ENCODE measurements around the gene NHLRC4. TPM values are rescaled to one million over a fixed set of nuclear protein-coding genes. Genes with fewer than 3 reads are reported as not detected.

Gene NHLRC4
- total and polyA plus RNA-seq, 9 of the 15 experiments (the other 6 are each of a cell fraction or from before 2014, with no cell fraction given): 0.24 to 3.7 (median 1.3) TPM; not detected in 2

DNA sequence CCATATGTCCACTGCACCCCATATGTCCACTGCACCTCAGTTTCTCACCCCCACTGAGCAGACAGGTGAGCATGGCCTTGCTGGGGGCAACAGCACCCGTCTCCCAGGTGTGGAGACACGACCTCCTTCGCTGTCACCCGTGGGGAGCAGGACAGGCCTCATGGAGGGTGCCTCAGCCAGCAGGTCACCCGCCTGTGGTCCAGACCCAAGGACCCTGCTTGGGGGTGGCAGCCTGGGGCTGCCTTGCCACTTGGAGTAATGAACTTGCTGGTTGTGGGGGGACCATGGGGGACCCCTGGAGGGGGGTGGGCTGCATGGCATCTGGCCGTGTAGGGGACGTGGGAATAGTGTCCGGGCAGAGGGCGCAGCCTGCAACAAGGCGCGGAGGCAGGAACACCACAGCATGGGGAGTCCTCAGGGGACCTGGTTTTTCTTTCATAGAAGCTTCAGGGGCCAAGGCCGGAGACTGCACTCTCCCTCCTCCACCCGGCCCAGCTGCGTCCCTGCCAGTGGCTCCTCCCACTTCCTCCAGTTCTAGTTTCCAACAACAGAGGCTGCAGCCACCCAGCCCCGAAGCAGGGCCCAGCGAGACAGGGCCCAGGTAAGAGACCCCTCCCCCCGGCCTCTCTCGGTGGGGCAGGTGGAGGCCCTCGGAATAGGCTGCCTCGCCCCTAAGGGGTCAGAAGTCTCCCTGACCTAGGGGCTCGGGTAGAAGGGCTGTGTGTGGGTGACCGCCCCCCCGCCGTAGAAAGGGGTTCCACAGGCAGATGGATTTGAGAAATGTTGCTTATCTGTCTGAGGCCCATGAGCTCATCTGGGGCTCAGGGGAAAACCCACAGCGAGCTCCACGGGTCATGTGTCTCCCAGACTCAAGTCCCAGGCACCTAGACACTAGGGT, at the start of gene NHLRC4 (continued):
- no peak for TF ChIP-seq SRSF9 (IDR thresholded peaks at IDR 0.05; ENCODE audit: borderline replicate concordance, low read depth, low read length)
- TF ChIP-seq MAFF (IDR thresholded peaks at IDR 0.05; ENCODE audit: low read length): no peak
- no peak for TF ChIP-seq ZNF695 (CRISPR knock-in tag; IDR thresholded peaks at IDR 0.05)
- no peak for TF ChIP-seq ZNF583 (CRISPR knock-in tag; IDR thresholded peaks at IDR 0.05)
- no peak for TF ChIP-seq MYBL2 (IDR thresholded peaks at IDR 0.05; ENCODE audit: low read depth)
- TF ChIP-seq MYBL2 (CRISPR knock-in tag; IDR thresholded peaks at IDR 0.05; ENCODE audit: borderline replicate concordance): no peak
- TF ChIP-seq ZNF263 (CRISPR knock-in tag; IDR thresholded peaks at IDR 0.05; ENCODE audit: borderline replicate concordance): peak; percentile 99
- no peak for TF ChIP-seq KLF1 (tag; IDR thresholded peaks at IDR 0.05)
- peak; percentile 14 for TF ChIP-seq MEIS2 (IDR thresholded peaks at IDR 0.05; ENCODE audit: partially characterized antibody)
- TF ChIP-seq, protein P1, sequence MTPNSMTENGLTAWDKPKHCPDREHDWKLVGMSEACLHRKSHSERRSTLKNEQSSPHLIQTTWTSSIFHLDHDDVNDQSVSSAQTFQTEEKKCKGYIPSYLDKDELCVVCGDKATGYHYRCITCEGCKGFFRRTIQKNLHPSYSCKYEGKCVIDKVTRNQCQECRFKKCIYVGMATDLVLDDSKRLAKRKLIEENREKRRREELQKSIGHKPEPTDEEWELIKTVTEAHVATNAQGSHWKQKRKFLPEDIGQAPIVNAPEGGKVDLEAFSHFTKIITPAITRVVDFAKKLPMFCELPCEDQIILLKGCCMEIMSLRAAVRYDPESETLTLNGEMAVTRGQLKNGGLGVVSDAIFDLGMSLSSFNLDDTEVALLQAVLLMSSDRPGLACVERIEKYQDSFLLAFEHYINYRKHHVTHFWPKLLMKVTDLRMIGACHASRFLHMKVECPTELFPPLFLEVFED (CRISPR knock-in tag; conservative IDR thresholded peaks at IDR 0.05): no peak
- TF ChIP-seq ILK (tag; IDR thresholded peaks at IDR 0.05; ENCODE audit: borderline replicate concordance, low read depth): no peak
- TF ChIP-seq ZBED1 (IDR thresholded peaks at IDR 0.05): no peak
- TF ChIP-seq BMI1 (IDR thresholded peaks at IDR 0.05; ENCODE audit: low read length): no peak
- TF ChIP-seq TCFL5 (CRISPR knock-in tag; conservative IDR thresholded peaks at IDR 0.05): no peak
- TF ChIP-seq RAD51 (IDR thresholded peaks at IDR 0.05; ENCODE audit: borderline replicate concordance, low read depth): peak; percentile 55
- TF ChIP-seq, protein P2, sequence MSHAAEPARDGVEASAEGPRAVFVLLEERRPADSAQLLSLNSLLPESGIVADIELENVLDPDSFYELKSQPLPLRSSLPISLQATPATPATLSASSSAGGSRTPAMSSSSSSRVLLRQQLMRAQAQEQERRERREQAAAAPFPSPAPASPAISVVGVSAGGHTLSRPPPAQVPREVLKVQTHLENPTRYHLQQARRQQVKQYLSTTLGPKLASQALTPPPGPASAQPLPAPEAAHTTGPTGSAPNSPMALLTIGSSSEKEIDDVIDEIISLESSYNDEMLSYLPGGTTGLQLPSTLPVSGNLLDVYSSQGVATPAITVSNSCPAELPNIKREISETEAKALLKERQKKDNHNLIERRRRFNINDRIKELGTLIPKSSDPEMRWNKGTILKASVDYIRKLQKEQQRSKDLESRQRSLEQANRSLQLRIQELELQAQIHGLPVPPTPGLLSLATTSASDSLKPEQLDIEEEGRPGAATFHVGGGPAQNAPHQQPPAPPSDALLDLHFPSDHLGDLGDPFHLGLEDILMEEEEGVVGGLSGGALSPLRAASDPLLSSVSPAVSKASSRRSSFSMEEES (CRISPR knock-in tag; IDR thresholded peaks at IDR 0.05): no peak
- no peak for TF ChIP-seq PCBP2 (IDR thresholded peaks at IDR 0.05; ENCODE audit: low read depth, low read length, poor library complexity, severe bottlenecking)
- TF ChIP-seq TBP (optimal IDR thresholded peaks at IDR 0.05; ENCODE audit: low read depth, low read length): peak; percentile 44
- no peak for TF ChIP-seq ZNF444 (CRISPR knock-in tag; IDR thresholded peaks at IDR 0.05)
- no peak for TF ChIP-seq ZC3H4 (CRISPR knock-in tag; IDR thresholded peaks at IDR 0.05; ENCODE audit: borderline replicate concordance)
- no peak for TF ChIP-seq HNRNPL (IDR thresholded peaks at IDR 0.05; ENCODE audit: low read depth, low read length)
- no peak for TF ChIP-seq OTX1 (CRISPR knock-in tag; IDR thresholded peaks at IDR 0.05)
- TF ChIP-seq MBD2 (IDR thresholded peaks at IDR 0.05; ENCODE audit: borderline replicate concordance, low read depth): 0 out of 2 replicates have a peak, but pooled peaks have one; percentile 34
- TF ChIP-seq, protein P3, sequence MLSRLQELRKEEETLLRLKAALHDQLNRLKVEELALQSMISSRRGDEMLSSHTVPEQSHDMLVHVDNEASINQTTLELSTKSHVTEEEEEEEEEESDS (CRISPR knock-in tag; IDR thresholded peaks at IDR 0.05): no peak
- TF ChIP-seq, protein P4, sequence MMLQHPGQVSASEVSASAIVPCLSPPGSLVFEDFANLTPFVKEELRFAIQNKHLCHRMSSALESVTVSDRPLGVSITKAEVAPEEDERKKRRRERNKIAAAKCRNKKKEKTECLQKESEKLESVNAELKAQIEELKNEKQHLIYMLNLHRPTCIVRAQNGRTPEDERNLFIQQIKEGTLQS (IDR thresholded peaks at IDR 0.05): peak; percentile 92
- TF ChIP-seq, protein P4 (CRISPR knock-in tag; conservative IDR thresholded peaks at IDR 0.05): peak; percentile 92
- peak; percentile 52; the same call in 1 of the 2 replicates for TF ChIP-seq BCOR (IDR thresholded peaks at IDR 0.05)
